OCI-M2 (cell line): ENCODE results near the gene C11orf52.

Source experiments
- DNase-seq: peaks from one replicate; lab custom pipeline; 2025; ENCODE audit not compliant: unreplicated experiment; lab: John Stamatoyannopoulos, UW

The C11orf52 gene

DNA sequence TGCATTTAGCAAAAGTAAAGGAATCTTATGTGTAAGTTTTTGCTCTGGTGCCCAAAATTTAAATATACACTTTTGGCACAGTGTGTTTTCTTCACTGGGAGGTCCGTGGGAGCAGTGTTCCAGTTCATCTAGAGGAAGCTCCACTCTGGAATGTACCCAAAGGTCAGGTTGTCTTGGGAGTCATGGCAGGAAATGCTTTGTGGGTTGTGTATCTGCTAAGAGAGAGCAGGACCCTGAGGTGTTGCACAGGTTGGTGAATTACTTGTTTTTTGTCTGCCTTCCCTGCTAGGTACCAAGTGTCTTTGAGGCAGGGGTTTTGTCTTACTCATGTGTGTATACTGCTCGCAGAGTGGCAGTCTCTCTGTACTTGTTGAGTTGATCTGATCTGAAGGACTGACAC is 55.7 kb downstream of the C11orf52 start:
- no peak for DNase-seq

- no peak for DNase-seq
Observed at GRCh38 chr11:111975076-111975806, 56.5 kb downstream of the C11orf52 start.

GRCh38 chr11:111976119-111976766 is 57.5 kb downstream of the C11orf52 start:
- no peak for DNase-seq
